ENCODE results near the gene NKX3-2.
A peak's percentile ranks its signal among the peaks of the same experiment; 100 is the strongest.

The NKX3-2 gene

GRCh38 chr4:13544606-13545393 lies 492 bp upstream of the NKX3-2 start:
- Histone ChIP-seq H3K36me3 (ENCODE audit: insufficient read depth, low read length) (no peaks in the 10 kb centered on the region), H3K4me3 (ENCODE audit: low read length) (peak overlapping the region; percentile 74), H3K4me2 (ENCODE audit: low read length) (peak overlapping the region; percentile 81), H3K9ac (ENCODE audit: low read depth, low read length) (peak overlapping the region; percentile 38), H3K27me3 (ENCODE audit: control insufficient read depth, insufficient read depth, low read length) (peaks cover 86% of the 10 kb centered on the region), H3K4me1 (ENCODE audit: control insufficient read depth, insufficient read depth, low read length) (peaks cover 16% of the 10 kb centered on the region), H3K9me3 (replicated peaks; ENCODE audit: low read length) (no peaks in the 10 kb centered on the region)

- Histone ChIP-seq H3K4me3 (ENCODE audit: low read length) (no peak overlapping the region), H3K36me3 (ENCODE audit: insufficient read depth, low read length) (no peaks in the 10 kb centered on the region), H3K9me3 (replicated peaks; ENCODE audit: low read length) (no peaks in the 10 kb centered on the region), H3K9ac (ENCODE audit: low read depth, low read length) (no peak overlapping the region), H3K4me1 (ENCODE audit: control insufficient read depth, insufficient read depth, low read length) (peaks cover 16% of the 10 kb centered on the region), H3K27me3 (ENCODE audit: control insufficient read depth, insufficient read depth, low read length) (peaks cover 92% of the 10 kb centered on the region), H3K4me2 (ENCODE audit: low read length) (peak overlapping the region; percentile 81)
Measured at GRCh38 chr4:13543032-13543838, 1.1 kb downstream of the NKX3-2 start.

GRCh38 chr4:13542577-13543031 lies 1.7 kb downstream of the NKX3-2 start:
- Histone ChIP-seq H3K4me3 (ENCODE audit: low read length) (no peak overlapping the region), H3K4me1 (ENCODE audit: control insufficient read depth, insufficient read depth, low read length) (peaks cover 16% of the 10 kb centered on the region), H3K9me3 (replicated peaks; ENCODE audit: low read length) (no peaks in the 10 kb centered on the region), H3K27me3 (ENCODE audit: control insufficient read depth, insufficient read depth, low read length) (peaks cover 92% of the 10 kb centered on the region), H3K36me3 (ENCODE audit: insufficient read depth, low read length) (no peaks in the 10 kb centered on the region), H3K4me2 (ENCODE audit: low read length) (peak overlapping the region; percentile 45), H3K9ac (ENCODE audit: low read depth, low read length) (no peak overlapping the region)

- Histone ChIP-seq H3K4me2 (ENCODE audit: low read length) (peak overlapping the region; percentile 45), H3K4me1 (ENCODE audit: control insufficient read depth, insufficient read depth, low read length) (peaks cover 12% of the 10 kb centered on the region), H3K27me3 (ENCODE audit: control insufficient read depth, insufficient read depth, low read length) (peaks cover 92% of the 10 kb centered on the region), H3K36me3 (ENCODE audit: insufficient read depth, low read length) (no peaks in the 10 kb centered on the region), H3K9ac (ENCODE audit: low read depth, low read length) (no peak overlapping the region), H3K9me3 (replicated peaks; ENCODE audit: low read length) (no peaks in the 10 kb centered on the region), H3K4me3 (ENCODE audit: low read length) (no peak overlapping the region)
Measured at GRCh38 chr4:13541720-13542576, 2.4 kb downstream of the NKX3-2 start.

- H3K27me3 ChIP-seq (ENCODE audit: control insufficient read depth, insufficient read depth, low read length), result peaks cover 92% of the 10 kb centered on the region
- H3K4me3 ChIP-seq (ENCODE audit: low read length), result no peak overlapping the region
- no peaks in the 10 kb centered on the region for H3K36me3 ChIP-seq (ENCODE audit: insufficient read depth, low read length)
- H3K9me3 ChIP-seq (replicated peaks; ENCODE audit: low read length), result no peaks in the 10 kb centered on the region
- H3K9ac ChIP-seq (ENCODE audit: low read depth, low read length), result no peak overlapping the region
- no peak overlapping the region for H3K4me2 ChIP-seq (ENCODE audit: low read length)
- peaks cover 10% of the 10 kb centered on the region for H3K4me1 ChIP-seq (ENCODE audit: control insufficient read depth, insufficient read depth, low read length)
Measured at GRCh38 chr4:13541176-13541604, 3.1 kb downstream of the NKX3-2 start.

- H3K27me3 ChIP-seq (ENCODE audit: control insufficient read depth, insufficient read depth, low read length), result peaks cover 92% of the 10 kb centered on the region
- no peak overlapping the region for H3K4me3 ChIP-seq (ENCODE audit: low read length)
- no peaks in the 10 kb centered on the region for H3K9me3 ChIP-seq (replicated peaks; ENCODE audit: low read length)
- H3K9ac ChIP-seq (ENCODE audit: low read depth, low read length), result no peak overlapping the region
- no peaks in the 10 kb centered on the region for H3K36me3 ChIP-seq (ENCODE audit: insufficient read depth, low read length)
- no peak overlapping the region for H3K4me2 ChIP-seq (ENCODE audit: low read length)
- peaks cover 10% of the 10 kb centered on the region for H3K4me1 ChIP-seq (ENCODE audit: control insufficient read depth, insufficient read depth, low read length)
Measured at GRCh38 chr4:13540446-13541175, 3.7 kb downstream of the NKX3-2 start.

GRCh38 chr4:13539619-13540445 lies 4.5 kb downstream of the NKX3-2 start:
- peak overlapping the region; percentile 13 for H3K4me2 ChIP-seq (ENCODE audit: low read length)
- H3K9ac ChIP-seq (ENCODE audit: low read depth, low read length), result no peak overlapping the region
- H3K36me3 ChIP-seq (ENCODE audit: insufficient read depth, low read length), result no peaks in the 10 kb centered on the region
- H3K27me3 ChIP-seq (ENCODE audit: control insufficient read depth, insufficient read depth, low read length), result peaks cover 93% of the 10 kb centered on the region
- no peak overlapping the region for H3K4me3 ChIP-seq (ENCODE audit: low read length)
- H3K4me1 ChIP-seq (ENCODE audit: control insufficient read depth, insufficient read depth, low read length), result peaks cover 6% of the 10 kb centered on the region
- no peaks in the 10 kb centered on the region for H3K9me3 ChIP-seq (replicated peaks; ENCODE audit: low read length)

GRCh38 chr4:13539047-13539618 lies 5.2 kb downstream of the NKX3-2 start:
- Histone ChIP-seq H3K9ac (ENCODE audit: low read depth, low read length) (no peak overlapping the region), H3K9me3 (replicated peaks; ENCODE audit: low read length) (no peaks in the 10 kb centered on the region), H3K4me1 (ENCODE audit: control insufficient read depth, insufficient read depth, low read length) (peaks cover 5% of the 10 kb centered on the region), H3K36me3 (ENCODE audit: insufficient read depth, low read length) (no peaks in the 10 kb centered on the region), H3K4me3 (ENCODE audit: low read length) (no peak overlapping the region), H3K4me2 (ENCODE audit: low read length) (no peak overlapping the region), H3K27me3 (ENCODE audit: control insufficient read depth, insufficient read depth, low read length) (peaks cover 98% of the 10 kb centered on the region)

- no peaks in the 10 kb centered on the region for H3K36me3 ChIP-seq (ENCODE audit: insufficient read depth, low read length)
- H3K9me3 ChIP-seq (replicated peaks; ENCODE audit: low read length), result no peaks in the 10 kb centered on the region
- H3K27me3 ChIP-seq (ENCODE audit: control insufficient read depth, insufficient read depth, low read length), result peaks cover 98% of the 10 kb centered on the region
- no peak overlapping the region for H3K9ac ChIP-seq (ENCODE audit: low read depth, low read length)
- no peak overlapping the region for H3K4me3 ChIP-seq (ENCODE audit: low read length)
- no peak overlapping the region for H3K4me2 ChIP-seq (ENCODE audit: low read length)
- peaks cover 3% of the 10 kb centered on the region for H3K4me1 ChIP-seq (ENCODE audit: control insufficient read depth, insufficient read depth, low read length)
Measured at GRCh38 chr4:13538427-13538973, 5.8 kb downstream of the NKX3-2 start.

- H3K4me3 ChIP-seq (ENCODE audit: low read length), result no peak overlapping the region
- peaks cover 97% of the 10 kb centered on the region for H3K27me3 ChIP-seq (ENCODE audit: control insufficient read depth, insufficient read depth, low read length)
- H3K9ac ChIP-seq (ENCODE audit: low read depth, low read length), result no peak overlapping the region
- no peaks in the 10 kb centered on the region for H3K9me3 ChIP-seq (replicated peaks; ENCODE audit: low read length)
- peaks cover 3% of the 10 kb centered on the region for H3K4me1 ChIP-seq (ENCODE audit: control insufficient read depth, insufficient read depth, low read length)
- H3K4me2 ChIP-seq (ENCODE audit: low read length), result no peak overlapping the region
- no peaks in the 10 kb centered on the region for H3K36me3 ChIP-seq (ENCODE audit: insufficient read depth, low read length)
Measured at GRCh38 chr4:13537832-13538177, 6.5 kb downstream of the NKX3-2 start.
